Stimulated activated CD4-positive, alpha-beta T cell treated with anti-CD3 and anti-CD28 coated beads, Interleukin-1b, Interleukin-23, amount 100 ng/mL, for 4 hours (primary cell): ENCODE data around the gene USHBP1.
A peak's percentile ranks its signal among the peaks of the same experiment; 100 is the strongest.

Experiments
- DNase-seq, 2 donors: peaks; one replicate each; pipeline ENCODE4 v3.0.0-alpha.2; 2020; ENCODE audit warnings: low read depth in 2 of 2

Gene USHBP1

DNA sequence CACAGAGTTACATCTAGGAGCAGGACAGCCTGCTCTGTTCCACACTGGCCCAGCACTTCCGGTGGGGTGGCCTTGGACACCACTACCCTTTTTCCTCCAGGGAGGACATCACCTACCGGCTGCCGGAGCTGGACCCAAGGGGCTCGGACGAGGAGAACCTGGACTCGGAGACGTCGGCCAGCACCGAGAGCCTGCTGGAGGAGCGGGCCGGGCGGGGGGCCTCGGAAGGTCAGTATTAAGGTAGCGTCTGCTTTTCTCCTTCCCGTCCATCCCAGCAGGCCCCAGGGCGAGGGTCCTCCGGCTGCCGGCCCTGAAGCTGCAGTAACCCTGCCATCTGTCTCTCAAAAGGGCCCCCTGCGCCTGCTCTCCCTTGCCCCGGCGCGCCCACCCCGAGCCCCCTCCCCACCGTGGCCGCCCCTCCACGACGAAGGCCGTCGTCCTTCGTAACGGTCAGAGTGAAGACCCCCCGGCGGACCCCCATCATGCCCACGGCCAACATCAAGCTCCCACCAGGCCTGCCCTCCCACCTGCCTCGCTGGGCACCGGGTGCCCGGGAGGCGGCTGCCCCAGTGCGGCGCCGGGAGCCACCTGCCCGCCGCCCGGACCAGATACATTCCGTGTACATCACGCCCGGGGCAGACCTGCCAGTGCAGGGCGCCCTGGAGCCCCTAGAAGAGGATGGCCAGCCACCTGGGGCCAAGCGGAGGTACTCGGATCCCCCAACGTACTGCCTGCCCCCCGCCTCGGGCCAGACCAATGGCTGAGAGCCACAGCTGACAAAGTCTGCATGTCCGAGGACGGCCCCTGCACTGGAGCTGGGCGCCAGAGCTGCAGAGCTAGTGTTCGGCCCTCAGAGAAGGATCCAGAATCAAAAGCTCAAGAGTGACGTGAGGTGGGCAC, 52.7 kb downstream of the USHBP1 start:
- DNase-seq, result no peak

DNA sequence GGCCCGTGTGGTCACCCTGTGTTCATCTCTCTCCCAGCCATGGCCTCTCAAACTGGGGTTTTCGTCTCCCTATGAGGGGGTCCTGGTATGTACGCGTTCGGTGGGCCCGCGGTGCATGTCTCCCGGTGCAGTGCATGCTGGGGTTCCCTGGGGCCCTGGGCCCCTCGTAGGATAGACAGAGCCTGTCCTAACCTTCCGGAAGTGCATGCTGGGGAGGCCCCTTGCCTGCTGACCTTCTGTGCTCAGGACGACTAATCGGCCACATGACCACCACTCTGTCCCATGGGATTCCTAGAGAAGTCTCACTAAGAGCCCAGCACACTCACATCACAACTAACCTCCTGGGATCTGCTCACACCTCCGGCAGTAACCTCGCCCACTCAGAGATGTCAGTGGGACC, 54.2 kb downstream of the USHBP1 start:
- DNase-seq, result no peak

DNA sequence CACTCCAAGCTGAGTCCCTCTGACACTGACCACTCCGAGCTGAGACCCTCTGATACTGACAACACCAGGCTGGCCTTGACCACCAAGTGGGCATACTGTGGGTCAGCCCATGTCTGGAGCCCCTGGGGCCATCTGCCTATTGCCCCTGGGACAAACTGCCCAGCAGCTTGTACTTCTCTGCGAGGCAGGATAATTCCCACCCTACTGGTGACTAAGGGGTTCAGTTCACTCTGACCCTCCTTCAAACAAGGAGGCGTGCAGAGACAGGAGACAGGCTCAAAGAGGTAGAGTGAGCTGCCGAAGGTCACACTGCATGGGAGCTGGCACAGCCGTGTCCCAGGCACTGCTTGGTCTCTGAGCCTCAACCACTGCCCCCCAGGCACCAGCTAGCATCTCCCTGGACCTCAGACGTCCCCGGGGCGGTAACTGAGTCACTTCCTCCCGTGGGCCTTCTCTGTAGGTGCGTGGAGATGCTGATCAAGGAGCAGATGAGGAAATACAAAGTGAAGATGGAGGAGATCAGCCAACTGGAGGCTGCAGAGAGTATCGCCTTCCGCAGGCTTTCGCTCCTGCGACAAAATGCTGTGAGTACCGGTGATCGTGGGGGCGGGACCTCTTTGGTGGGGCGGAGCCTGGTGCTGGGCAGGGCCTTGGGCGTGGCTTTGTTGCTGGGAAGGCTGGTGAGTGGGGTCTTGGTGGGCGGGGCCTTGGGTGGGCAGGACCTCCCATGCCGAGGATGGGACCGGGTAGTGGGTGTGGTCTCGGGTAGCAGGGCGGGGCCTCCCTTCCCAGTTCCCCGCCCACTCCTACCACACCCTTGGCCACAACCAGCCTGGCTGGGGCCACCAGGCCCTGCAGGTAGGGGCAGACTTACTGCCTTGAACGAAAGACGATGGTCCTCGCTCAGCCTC, 55.2 kb downstream of the USHBP1 start:
- no peak for DNase-seq

DNA sequence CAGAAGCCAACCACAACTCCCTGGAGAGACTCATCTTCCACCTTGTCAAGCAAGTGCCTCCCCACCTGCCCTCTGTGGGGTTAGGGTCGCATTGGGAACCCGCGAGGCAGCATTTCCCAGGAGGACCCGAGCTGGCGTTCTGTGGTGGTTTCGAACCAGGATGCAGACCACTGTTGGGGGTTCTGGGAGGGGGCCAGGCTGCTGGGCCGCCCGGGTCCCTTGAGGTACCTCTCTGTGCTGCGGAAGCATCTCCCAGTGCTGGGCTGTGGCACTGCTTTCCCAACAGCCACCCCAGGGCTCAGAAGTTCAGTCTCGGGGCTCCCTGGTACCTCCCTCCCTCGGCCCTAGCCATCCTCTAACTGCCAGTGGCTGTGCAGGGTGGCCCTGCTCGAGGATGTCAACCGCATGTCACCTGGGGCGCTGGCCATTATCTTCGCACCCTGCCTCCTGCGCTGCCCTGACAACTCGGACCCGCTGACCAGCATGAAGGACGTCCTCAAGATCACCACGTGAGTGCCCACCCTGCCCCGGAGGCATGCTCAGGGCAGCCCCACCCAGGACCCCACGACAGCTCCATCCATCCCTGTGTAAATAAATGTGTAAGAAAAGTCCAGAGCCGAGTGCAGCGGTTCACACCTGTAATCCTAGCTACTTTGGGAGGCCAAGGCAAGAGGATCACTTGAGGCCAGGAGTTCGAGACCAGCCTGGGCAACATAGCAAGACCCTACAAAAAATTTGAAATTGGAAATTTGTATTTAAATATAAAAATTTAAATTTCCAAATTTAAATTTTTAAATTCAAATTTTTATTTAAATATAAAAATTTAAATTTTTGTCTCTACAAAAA, 57.6 kb downstream of the USHBP1 start:
- no peak for DNase-seq

DNA sequence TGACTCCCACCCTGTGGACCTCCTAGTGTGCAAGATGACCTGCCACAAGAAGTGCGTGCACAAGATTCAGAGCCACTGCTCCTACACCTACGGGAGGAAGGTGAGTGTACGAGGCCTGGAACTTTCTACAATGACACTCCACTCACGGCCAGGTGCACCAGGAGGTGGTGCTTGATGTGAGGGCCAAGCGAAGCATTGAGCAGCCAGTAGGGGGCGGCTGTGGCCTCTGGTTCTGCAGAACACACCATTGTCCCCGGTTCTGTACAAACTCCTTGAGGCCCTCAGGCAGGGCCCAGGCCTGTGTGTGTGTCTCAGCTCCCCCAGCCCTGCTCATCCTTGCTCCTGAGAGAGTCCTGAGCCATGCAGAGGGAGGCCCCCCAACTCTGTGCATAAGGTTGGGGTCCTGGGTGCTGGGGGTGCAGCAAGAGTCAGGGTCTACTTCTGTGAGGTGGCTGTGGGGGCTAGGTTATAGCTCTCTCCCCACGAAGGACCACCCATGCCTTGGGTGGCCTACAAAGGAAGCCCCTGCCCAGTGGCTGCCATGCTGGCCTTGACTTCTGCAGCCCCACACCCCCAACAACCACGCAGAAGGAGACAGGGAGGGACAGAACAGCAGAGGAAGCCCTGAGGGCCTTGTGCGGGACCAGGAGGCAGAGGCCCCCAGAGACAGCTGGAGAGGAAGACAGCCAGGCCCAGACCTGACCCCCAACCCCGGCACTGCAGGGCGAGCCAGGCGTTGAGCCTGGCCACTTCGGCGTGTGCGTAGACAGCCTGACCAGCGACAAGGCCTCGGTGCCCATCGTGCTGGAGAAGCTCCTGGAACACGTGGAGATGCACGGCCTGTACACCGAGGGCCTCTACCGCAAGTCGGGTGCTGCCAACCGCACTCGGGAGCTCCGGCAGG, 59.1 kb downstream of the USHBP1 start:
- peak; percentile 43 to 46 for DNase-seq

DNA sequence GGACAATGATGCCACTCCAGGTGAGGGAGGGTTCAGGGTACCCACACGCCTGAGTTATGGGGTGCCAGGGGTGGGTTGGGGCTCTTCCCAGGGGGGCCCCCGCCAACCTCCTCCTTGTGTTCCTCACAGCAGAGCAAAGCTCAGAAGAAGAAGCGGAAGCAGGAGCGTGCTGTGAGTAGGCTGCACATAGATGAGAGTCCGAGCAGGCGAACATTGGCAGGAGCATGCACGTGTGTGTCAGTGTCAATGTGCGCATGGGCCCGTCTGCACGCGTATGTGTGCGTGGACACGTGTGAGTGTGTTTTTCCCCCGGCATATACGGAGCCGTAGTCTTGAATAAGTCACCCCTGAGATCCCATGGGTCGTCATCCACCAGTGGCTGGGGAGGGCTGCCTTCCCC, 61.8 kb downstream of the USHBP1 start:
- no peak for DNase-seq

DNA sequence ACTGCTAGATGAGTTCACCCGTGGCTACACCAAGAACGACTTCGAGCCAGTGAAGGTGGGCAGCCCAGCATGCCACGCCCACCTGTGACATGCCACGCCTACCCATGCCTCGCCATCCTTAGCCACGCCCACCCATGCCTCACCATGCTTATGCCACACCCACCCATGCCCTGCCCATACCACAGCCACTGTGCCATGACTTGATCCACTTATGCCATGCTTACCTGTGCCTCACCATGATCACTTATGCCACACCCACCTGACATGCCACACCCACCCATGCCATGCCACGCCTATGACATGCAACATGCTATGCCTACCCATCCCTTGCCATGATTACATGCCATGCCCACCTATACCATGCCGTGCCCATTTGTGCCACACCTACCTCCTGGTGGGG, 62.3 kb downstream of the USHBP1 start:
- DNase-seq, result no peak

DNA sequence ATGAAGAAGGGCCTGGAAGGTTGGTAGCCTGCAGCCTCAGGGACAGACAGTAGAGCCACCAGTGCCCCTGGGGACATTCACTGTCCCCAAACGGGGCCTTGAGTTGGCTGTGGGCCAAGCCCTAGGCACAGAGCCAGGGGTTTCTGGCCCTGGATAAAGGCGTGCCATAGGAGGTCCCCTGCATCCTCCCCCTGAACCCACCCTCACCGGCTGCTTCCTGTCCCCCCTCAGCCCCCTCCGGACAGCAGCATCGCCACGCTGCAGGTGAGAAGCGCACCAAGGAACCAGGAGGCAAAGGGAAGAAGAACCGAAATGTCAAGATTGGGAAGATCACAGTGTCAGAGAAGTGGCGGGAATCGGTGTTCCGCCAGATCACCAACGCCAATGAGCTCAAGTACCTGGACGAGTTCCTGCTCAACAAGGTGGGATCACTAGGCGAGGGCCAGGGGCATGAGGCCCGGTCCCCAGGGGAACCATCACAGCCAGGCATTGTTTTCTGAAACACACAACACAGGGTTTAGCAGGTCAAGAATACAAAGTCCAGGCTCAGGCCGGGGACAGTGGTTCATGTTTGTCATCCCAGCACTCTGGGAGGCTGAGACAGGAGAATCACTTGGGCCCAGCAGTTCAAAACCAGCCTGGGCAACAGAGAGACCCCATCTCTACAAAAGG, 64.0 kb downstream of the USHBP1 start:
- DNase-seq, result no peak
